HG02938 (cell line): ENCODE measurements around the gene ACOT7.
"Not testable (repeated sequence)": the region's sequence is repeated elsewhere in the genome, so short reads cannot be mapped to it uniquely, and the experiment has no call there.

Experiments
- ATAC-seq: cut with Tn5 transposase; IDR thresholded peaks from one replicate; pipeline ENCODE4 v1.9.1; 2021; ENCODE audit warnings: mild to moderate bottlenecking, moderate library complexity; ENCODE audit not compliant: unreplicated experiment

Gene ACOT7

GRCh38 chr1:6401673-6402072, 8.1 kb upstream of the ACOT7 start:
- ATAC-seq = no peak

- ATAC-seq = no peak
Observed at GRCh38 chr1:6399294-6399693, 5.7 kb upstream of the ACOT7 start.

GRCh38 chr1:6397844-6398441, 4.4 kb upstream of the ACOT7 start:
- ATAC-seq = no peak

GRCh38 chr1:6396998-6397397, 3.4 kb upstream of the ACOT7 start:
- no peak for ATAC-seq

GRCh38 chr1:6395781-6396244, 2.2 kb upstream of the ACOT7 start:
- not testable (repeated sequence) for ATAC-seq

- ATAC-seq = not testable (repeated sequence)
Observed at GRCh38 chr1:6395130-6395529, 1.6 kb upstream of the ACOT7 start.

- ATAC-seq = peak; percentile 20
Observed at GRCh38 chr1:6392809-6393399, 663 bp downstream of the ACOT7 start.

GRCh38 chr1:6391951-6392808, 1.4 kb downstream of the ACOT7 start:
- ATAC-seq = no peak

GRCh38 chr1:6389971-6390370, 3.6 kb downstream of the ACOT7 start:
- no peak for ATAC-seq

GRCh38 chr1:6386371-6386949, 7.1 kb downstream of the ACOT7 start:
- no peak for ATAC-seq

- ATAC-seq = no peak
Observed at GRCh38 chr1:6385488-6386191, 7.9 kb downstream of the ACOT7 start.

- no peak for ATAC-seq
Observed at GRCh38 chr1:6384962-6385361, 8.6 kb downstream of the ACOT7 start.

GRCh38 chr1:6384135-6384534, 9.4 kb downstream of the ACOT7 start:
- ATAC-seq = no peak

GRCh38 chr1:6380037-6380436, 13.5 kb downstream of the ACOT7 start:
- no peak for ATAC-seq

- ATAC-seq = no peak
Observed at GRCh38 chr1:6378096-6378746, 15.3 kb downstream of the ACOT7 start.

- ATAC-seq = no peak
Observed at GRCh38 chr1:6373961-6374720, 19.4 kb downstream of the ACOT7 start.

GRCh38 chr1:6372236-6372635, 21.3 kb downstream of the ACOT7 start:
- ATAC-seq = not testable (repeated sequence)

GRCh38 chr1:6370006-6370405, 23.6 kb downstream of the ACOT7 start:
- ATAC-seq = no peak

- ATAC-seq = no peak
Observed at GRCh38 chr1:6367381-6368012, 26.1 kb downstream of the ACOT7 start.
